SK-N-MC (cell line): ENCODE data around the gene KRT73.

Experiments
- EZH2 ChIP-seq: fragments of 200-600 bp; sonication (generic); IDR thresholded peaks from one replicate; pipeline ENCODE4 v1.6.1; 2017; ENCODE audit warnings: antibody characterized with exemption
- FOXP2 ChIP-seq: optimal IDR thresholded peaks from 2 replicates; pipeline ENCODE3; 2011; ENCODE audit warnings: mild to moderate bottlenecking, moderate library complexity; ENCODE audit not compliant: insufficient read depth; ENCODE audit errors: extremely low read length, control extremely low read depth

- TF ChIP-seq EZH2 (no peak), FOXP2 (no peak)
Observed at GRCh38 chr12:52667509-52667908, 49.1 kb upstream of the KRT73 start.
